ENCODE data around the gene SLC4A2.
A peak's percentile ranks its signal among the peaks of the same experiment; 100 is the strongest.

The SLC4A2 gene

GRCh38 chr7:151046603-151047573 is 12.5 kb upstream of the SLC4A2 start (continued):
- TF ChIP-seq AEBP2 (tag by site-specific recombination; IDR thresholded peaks at IDR 0.05; ENCODE audit: borderline replicate concordance) (no peak), ZNF658 (tag by site-specific recombination; IDR thresholded peaks at IDR 0.05) (no peak), ZFP69B (tag by site-specific recombination; IDR thresholded peaks at IDR 0.05) (peak; percentile 72), ZBTB17 (tag by site-specific recombination; IDR thresholded peaks at IDR 0.05) (peak; percentile 75)

DNA sequence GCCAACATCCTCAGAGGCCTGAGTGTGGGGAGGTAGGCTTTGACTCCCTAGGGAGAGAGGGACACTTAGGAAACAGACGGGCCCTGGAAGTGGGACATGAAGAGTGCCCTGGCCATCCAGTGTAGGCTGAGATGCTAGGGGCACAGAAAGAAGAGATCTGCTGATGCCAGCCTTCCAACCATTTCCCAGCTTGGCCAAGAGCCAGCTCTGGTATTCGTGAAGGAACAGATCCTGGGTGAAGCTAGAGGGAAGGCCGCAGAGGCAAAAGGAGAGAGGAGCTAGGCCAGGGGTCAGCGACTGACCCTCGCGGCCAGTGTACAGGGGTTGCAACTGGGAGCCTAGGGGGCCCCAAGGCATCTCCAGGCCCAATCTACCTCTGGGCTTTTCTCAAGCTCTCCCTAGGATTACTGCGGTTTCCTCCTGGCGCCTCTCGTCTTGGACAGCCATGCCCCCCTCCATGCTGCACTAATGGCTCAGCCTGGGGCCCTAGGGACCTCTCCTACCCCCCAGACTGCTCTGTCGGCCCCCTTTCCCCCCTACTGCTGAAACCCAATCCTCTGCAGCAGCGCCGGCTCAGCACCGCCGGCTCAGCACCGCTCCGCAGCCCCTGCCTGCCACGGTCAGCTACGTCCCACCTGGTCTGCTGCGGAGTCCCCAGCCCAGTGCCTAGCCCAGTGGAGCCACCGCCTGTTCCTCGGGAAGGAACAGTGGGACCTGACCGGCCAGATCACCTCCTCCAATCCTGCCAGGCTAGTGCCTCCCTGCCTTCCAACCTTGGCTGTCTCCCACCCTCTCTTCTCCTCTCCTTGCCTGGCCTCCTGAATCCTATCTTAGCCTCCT is 11.2 kb upstream of the SLC4A2 start, which contains the start of gene ASIC3:
Gene ASIC3, plus strand, starts transcription at position 556 of the 840 bp plus-strand sequence. CDS start 355 bp downstream, outside the sequence.
- no peak within 1 kb of the TSS for H3K4me3 ChIP-seq (ENCODE audit: low read depth, low read length)
- no peaks in the 10 kb centered on the region for H3K4me1 ChIP-seq (ENCODE audit: control insufficient read depth, insufficient read depth, low read length)
- CTCF ChIA-PET: no interaction called here
- no peak for TF ChIP-seq SCRT2 (tag by site-specific recombination; IDR thresholded peaks at IDR 0.05)
- TF ChIP-seq GLIS2 (tag by site-specific recombination; IDR thresholded peaks at IDR 0.05): peak; percentile 45; the same call in 1 of the 2 replicates
- no peak for TF ChIP-seq ZNF530 (tag by site-specific recombination; IDR thresholded peaks at IDR 0.05; ENCODE audit: low read depth)
- peak; percentile 57 for TF ChIP-seq ZNF600 (tag by site-specific recombination; IDR thresholded peaks at IDR 0.05)
- TF ChIP-seq ZNF311 (tag by site-specific recombination; IDR thresholded peaks at IDR 0.05; ENCODE audit: borderline replicate concordance): no peak
- TF ChIP-seq ZFP37 (tag by site-specific recombination; IDR thresholded peaks at IDR 0.05): no peak
- TF ChIP-seq ZNF561 (tag by site-specific recombination; IDR thresholded peaks at IDR 0.05; ENCODE audit: borderline replicate concordance): no peak
- peak; percentile 89 for TF ChIP-seq GLIS1 (tag by site-specific recombination; IDR thresholded peaks at IDR 0.05)
- H3K27ac ChIP-seq (ENCODE audit: extremely low read depth, low read depth, low read length): no peak within 1 kb of the TSS
- H3K36me3 ChIP-seq (ENCODE audit: control insufficient read depth in 2 of 2, insufficient read depth in 1 of 2, low read length in 2 of 2): peaks cover 0 to 30% of the 10 kb centered on the region in 2 experiments; a peak in 1 of 3 replicates
- no peaks in the 10 kb centered on the region for H3K9me3 ChIP-seq (ENCODE audit: control insufficient read depth, insufficient read depth, low read depth, low read length)
- POLR2A ChIA-PET: interaction anchor here (0.6 to 1.3 kb wide), 3 partner anchors 9 to 60 kb away, joined by 3 to 7 read pairs (median 4); partner anchors contain the start of gene ABCB8

DNA sequence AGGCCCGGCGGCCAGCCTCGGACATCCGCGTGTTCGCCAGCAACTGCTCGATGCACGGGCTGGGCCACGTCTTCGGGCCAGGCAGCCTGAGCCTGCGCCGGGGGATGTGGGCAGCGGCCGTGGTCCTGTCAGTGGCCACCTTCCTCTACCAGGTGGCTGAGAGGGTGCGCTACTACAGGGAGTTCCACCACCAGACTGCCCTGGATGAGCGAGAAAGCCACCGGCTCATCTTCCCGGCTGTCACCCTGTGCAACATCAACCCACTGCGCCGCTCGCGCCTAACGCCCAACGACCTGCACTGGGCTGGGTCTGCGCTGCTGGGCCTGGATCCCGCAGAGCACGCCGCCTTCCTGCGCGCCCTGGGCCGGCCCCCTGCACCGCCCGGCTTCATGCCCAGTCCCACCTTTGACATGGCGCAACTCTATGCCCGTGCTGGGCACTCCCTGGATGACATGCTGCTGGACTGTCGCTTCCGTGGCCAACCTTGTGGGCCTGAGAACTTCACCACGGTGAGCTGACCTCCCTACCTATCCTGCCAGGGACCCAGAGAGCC is 10.4 kb upstream of the SLC4A2 start:
- no peaks in the 10 kb centered on the region for H3K4me1 ChIP-seq (ENCODE audit: control insufficient read depth, insufficient read depth, low read length)
- H3K4me3 ChIP-seq (ENCODE audit: low read depth, low read length): no peak overlapping the region
- H3K9me3 ChIP-seq (ENCODE audit: control insufficient read depth, insufficient read depth, low read depth, low read length): no peaks in the 10 kb centered on the region
- ChIA-PET CTCF (interaction anchor here (0.6 kb wide), 1 partner anchor 15 kb away, joined by 3 read pairs; no protein-coding TSS in a partner anchor), POLR2A (no interaction called here)
- TF ChIP-seq SCRT2 (tag by site-specific recombination; IDR thresholded peaks at IDR 0.05) (no peak), SP3 (tag by site-specific recombination; IDR thresholded peaks at IDR 0.05) (no peak), OVOL3 (tag by site-specific recombination; IDR thresholded peaks at IDR 0.05) (no peak), ZNF610 (tag by site-specific recombination; IDR thresholded peaks at IDR 0.05; ENCODE audit: borderline replicate concordance) (no peak), ZNF48 (tag by site-specific recombination; IDR thresholded peaks at IDR 0.05) (no peak), ZNF140 (tag by site-specific recombination; IDR thresholded peaks at IDR 0.05) (no peak), YY1 (tag by site-specific recombination; IDR thresholded peaks at IDR 0.05) (no peak), BCL11B (tag by site-specific recombination; IDR thresholded peaks at IDR 0.05; ENCODE audit: low read depth) (no peak), ZNF266 (tag by site-specific recombination; IDR thresholded peaks at IDR 0.05; ENCODE audit: low read depth) (no peak), YY2 (tag by site-specific recombination; IDR thresholded peaks at IDR 0.05) (no peak), ZNF302 (tag by site-specific recombination; IDR thresholded peaks at IDR 0.05; ENCODE audit: low read depth) (no peak), GLI4 (tag by site-specific recombination; IDR thresholded peaks at IDR 0.05) (no peak), RBAK (tag by site-specific recombination; IDR thresholded peaks at IDR 0.05) (no peak)
- TF ChIP-seq, protein P1, sequence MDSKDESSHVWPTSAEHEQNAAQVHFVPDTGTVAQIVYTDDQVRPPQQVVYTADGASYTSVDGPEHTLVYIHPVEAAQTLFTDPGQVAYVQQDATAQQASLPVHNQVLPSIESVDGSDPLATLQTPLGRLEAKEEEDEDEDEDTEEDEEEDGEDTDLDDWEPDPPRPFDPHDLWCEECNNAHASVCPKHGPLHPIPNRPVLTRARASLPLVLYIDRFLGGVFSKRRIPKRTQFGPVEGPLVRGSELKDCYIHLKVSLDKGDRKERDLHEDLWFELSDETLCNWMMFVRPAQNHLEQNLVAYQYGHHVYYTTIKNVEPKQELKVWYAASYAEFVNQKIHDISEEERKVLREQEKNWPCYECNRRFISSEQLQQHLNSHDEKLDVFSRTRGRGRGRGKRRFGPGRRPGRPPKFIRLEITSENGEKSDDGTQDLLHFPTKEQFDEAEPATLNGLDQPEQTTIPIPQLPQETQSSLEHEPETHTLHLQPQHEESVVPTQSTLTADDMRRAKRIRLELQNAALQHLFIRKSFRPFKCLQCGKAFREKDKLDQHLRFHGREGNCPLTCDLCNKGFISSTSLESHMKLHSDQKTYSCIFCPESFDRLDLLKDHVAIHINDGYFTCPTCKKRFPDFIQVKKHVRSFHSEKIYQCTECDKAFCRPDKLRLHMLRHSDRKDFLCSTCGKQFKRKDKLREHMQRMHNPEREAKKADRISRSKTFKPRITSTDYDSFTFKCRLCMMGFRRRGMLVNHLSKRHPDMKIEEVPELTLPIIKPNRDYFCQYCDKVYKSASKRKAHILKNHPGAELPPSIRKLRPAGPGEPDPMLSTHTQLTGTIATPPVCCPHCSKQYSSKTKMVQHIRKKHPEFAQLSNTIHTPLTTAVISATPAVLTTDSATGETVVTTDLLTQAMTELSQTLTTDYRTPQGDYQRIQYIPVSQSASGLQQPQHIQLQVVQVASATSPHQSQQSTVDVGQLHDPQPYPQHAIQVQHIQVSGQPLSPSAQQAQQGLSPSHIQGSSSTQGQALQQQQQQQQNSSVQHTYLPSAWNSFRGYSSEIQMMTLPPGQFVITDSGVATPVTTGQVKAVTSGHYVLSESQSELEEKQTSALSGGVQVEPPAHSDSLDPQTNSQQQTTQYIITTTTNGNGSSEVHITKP (tag by site-specific recombination; IDR thresholded peaks at IDR 0.05): no peak
- H3K36me3 ChIP-seq (ENCODE audit: control insufficient read depth in 2 of 2, insufficient read depth in 1 of 2, low read length in 2 of 2): peaks cover 0 to 36% of the 10 kb centered on the region in 2 experiments; a peak in 1 of 3 replicates
- no peak overlapping the region for H3K27ac ChIP-seq (ENCODE audit: extremely low read depth, low read depth, low read length)
